Epidermal melanocyte (primary cell): ENCODE results near the gene SORT1.
"Not testable (repeated sequence)": the region's sequence is repeated elsewhere in the genome, so short reads cannot be mapped to it uniquely, and the experiment has no call there.

Experiments
- DNase-seq: peaks from one replicate; pipeline ENCODE4 v3.0.0; 2011; ENCODE audit warnings: low spot score; ENCODE audit not compliant: insufficient read length

The SORT1 gene

GRCh38 chr1:109397581-109398342, at the start of gene SORT1:
Gene SORT1, minus strand, starts transcription at chr1:109397918. Its CDS starts 26 bp downstream, at chr1:109397892.
- peak; percentile 79 for DNase-seq

GRCh38 chr1:109445949-109446695, 48.4 kb upstream of the SORT1 start:
- not testable (repeated sequence) for DNase-seq

GRCh38 chr1:109444346-109444745, 46.6 kb upstream of the SORT1 start:
- DNase-seq, result no peak

GRCh38 chr1:109443476-109443875, 45.8 kb upstream of the SORT1 start:
- DNase-seq, result no peak

GRCh38 chr1:109441069-109441468, 43.4 kb upstream of the SORT1 start:
- no peak for DNase-seq

GRCh38 chr1:109438798-109439297, 41.1 kb upstream of the SORT1 start:
- no peak for DNase-seq

GRCh38 chr1:109434484-109434883, 36.8 kb upstream of the SORT1 start:
- DNase-seq, result no peak

- DNase-seq, result no peak
These were observed 35.6 kb upstream of the SORT1 start for GRCh38 chr1:109433322-109433721.

- no peak for DNase-seq
These were observed 34.6 kb upstream of the SORT1 start for GRCh38 chr1:109432336-109432735.

- no peak for DNase-seq
These were observed 29.4 kb upstream of the SORT1 start for GRCh38 chr1:109427171-109427467.

- peak; percentile 86 for DNase-seq
These were observed 28.8 kb upstream of the SORT1 start, which contains the start of gene PSMA5 for GRCh38 chr1:109426281-109427170. Gene PSMA5, minus strand, starts transcription at chr1:109426448. Its CDS starts 118 bp downstream, at chr1:109426330.

- DNase-seq, result no peak
These were observed 27.9 kb upstream of the SORT1 start for GRCh38 chr1:109425391-109426280.

- no peak for DNase-seq
These were observed 25.8 kb upstream of the SORT1 start for GRCh38 chr1:109423498-109423897.

- peak; percentile 24 for DNase-seq
These were observed 14.8 kb upstream of the SORT1 start for GRCh38 chr1:109412551-109412950.

GRCh38 chr1:109404838-109405237, 7.1 kb upstream of the SORT1 start:
- DNase-seq, result no peak

- DNase-seq, result no peak
These were observed 4.3 kb upstream of the SORT1 start for GRCh38 chr1:109402025-109402424.

GRCh38 chr1:109400035-109400655, 2.4 kb upstream of the SORT1 start:
- DNase-seq, result no peak

GRCh38 chr1:109399326-109399957, 1.7 kb upstream of the SORT1 start:
- DNase-seq, result peak; percentile 77

GRCh38 chr1:109398343-109399225, 866 bp upstream of the SORT1 start:
- no peak for DNase-seq
